Measurements from ENCODE around the gene OGG1. TPM values are rescaled to one million over a fixed set of nuclear protein-coding genes. Genes with fewer than 3 reads are reported as not detected.

OGG1 gene
- total and polyA plus RNA-seq, 10 of the 15 experiments (the other 5 are each of a cell fraction or from before 2014, with no cell fraction given) = 4.8 to 38.8 (median 27.2) TPM

- no peak for TF ChIP-seq ZNF687 (IDR thresholded peaks at IDR 0.05)
- TF ChIP-seq ZBTB11 (CRISPR knock-in tag; IDR thresholded peaks at IDR 0.05) = no peak
- TF ChIP-seq NR2F1 (conservative IDR thresholded peaks at IDR 0.05) = peak; percentile 66
- TF ChIP-seq SIN3A (IDR thresholded peaks at IDR 0.05; ENCODE audit: low read depth, low read length) = peak; percentile 77
- no peak for TF ChIP-seq RFX5 (IDR thresholded peaks at IDR 0.05; ENCODE audit: low read depth, low read length)
- peak; percentile 49; the same call in 1 of the 2 replicates for TF ChIP-seq MXI1 (IDR thresholded peaks at IDR 0.05; ENCODE audit: low read depth, low read length)
- TF ChIP-seq YY1 (IDR thresholded peaks at IDR 0.05; ENCODE audit: low read depth, low read length) = peak; percentile 72; the same call in 1 of the 2 replicates
- TF ChIP-seq RB1 (IDR thresholded peaks at IDR 0.05; ENCODE audit: borderline replicate concordance) = peak; percentile 98
- peak; percentile 61 for TF ChIP-seq PKNOX1 (IDR thresholded peaks at IDR 0.05)
- TF ChIP-seq CBFB (IDR thresholded peaks at IDR 0.05; ENCODE audit: low read depth) = peak; percentile 82; the same call in 1 of the 2 replicates
- TF ChIP-seq KLF5 (IDR thresholded peaks at IDR 0.05; ENCODE audit: partially characterized antibody) = peak; percentile 78
- TF ChIP-seq LARP7 (IDR thresholded peaks at IDR 0.05) = peak; percentile 100
- TF ChIP-seq SKIL (IDR thresholded peaks at IDR 0.05; ENCODE audit: low read depth, poor library complexity, severe bottlenecking) = peak; percentile 93
- TF ChIP-seq RUNX3 (IDR thresholded peaks at IDR 0.05; ENCODE audit: low read length) = peak; percentile 83
- TF ChIP-seq MYC (IDR thresholded peaks at IDR 0.05; ENCODE audit: insufficient read depth, insufficient read length, insufficient replicate concordance, low read length, severe bottlenecking) = peak; percentile 60
- peak; percentile 91 for TF ChIP-seq GATAD2B (conservative IDR thresholded peaks at IDR 0.05; ENCODE audit: low read depth)
Observed at GRCh38 chr3:9731206-9732079, 18.3 kb upstream of the OGG1 start, which contains the start of gene BRPF1 (continued).

Data from GM12878 (cell line).